ENCODE results near the gene E2F2.

GRCh38 chr1:23527900-23528249 is 3.2 kb downstream of the E2F2 start:
- TF ChIP-seq JUNB (IDR thresholded peaks at IDR 0.05; ENCODE audit: unreplicated experiment) (no peak), EZH2 (IDR thresholded peaks at IDR 0.05; ENCODE audit: low read depth, unreplicated experiment) (no peak), EZH2phosphoT487 (IDR thresholded peaks at IDR 0.05; ENCODE audit: unreplicated experiment) (no peak), POLR2AphosphoS5 (IDR thresholded peaks at IDR 0.05; ENCODE audit: low read depth) (no peak), ZNF114 (CRISPR knock-in tag; IDR thresholded peaks at IDR 0.05) (no peak), CREB1 (CRISPR knock-in tag; IDR thresholded peaks at IDR 0.05; ENCODE audit: low read depth) (no peak), STAT1 (IDR thresholded peaks at IDR 0.05; ENCODE audit: unreplicated experiment) (no peak), ZNF331 (CRISPR knock-in tag; IDR thresholded peaks at IDR 0.05; ENCODE audit: low read depth) (no peak), NANOG (IDR thresholded peaks at IDR 0.05; ENCODE audit: borderline replicate concordance) (no peak)
- TF ChIP-seq, protein P1, sequence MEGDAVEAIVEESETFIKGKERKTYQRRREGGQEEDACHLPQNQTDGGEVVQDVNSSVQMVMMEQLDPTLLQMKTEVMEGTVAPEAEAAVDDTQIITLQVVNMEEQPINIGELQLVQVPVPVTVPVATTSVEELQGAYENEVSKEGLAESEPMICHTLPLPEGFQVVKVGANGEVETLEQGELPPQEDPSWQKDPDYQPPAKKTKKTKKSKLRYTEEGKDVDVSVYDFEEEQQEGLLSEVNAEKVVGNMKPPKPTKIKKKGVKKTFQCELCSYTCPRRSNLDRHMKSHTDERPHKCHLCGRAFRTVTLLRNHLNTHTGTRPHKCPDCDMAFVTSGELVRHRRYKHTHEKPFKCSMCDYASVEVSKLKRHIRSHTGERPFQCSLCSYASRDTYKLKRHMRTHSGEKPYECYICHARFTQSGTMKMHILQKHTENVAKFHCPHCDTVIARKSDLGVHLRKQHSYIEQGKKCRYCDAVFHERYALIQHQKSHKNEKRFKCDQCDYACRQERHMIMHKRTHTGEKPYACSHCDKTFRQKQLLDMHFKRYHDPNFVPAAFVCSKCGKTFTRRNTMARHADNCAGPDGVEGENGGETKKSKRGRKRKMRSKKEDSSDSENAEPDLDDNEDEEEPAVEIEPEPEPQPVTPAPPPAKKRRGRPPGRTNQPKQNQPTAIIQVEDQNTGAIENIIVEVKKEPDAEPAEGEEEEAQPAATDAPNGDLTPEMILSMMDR (conservative IDR thresholded peaks at IDR 0.05; ENCODE audit: low read depth in 2 of 2): peak; percentile 26 to 42
- TF ChIP-seq, protein P2, sequence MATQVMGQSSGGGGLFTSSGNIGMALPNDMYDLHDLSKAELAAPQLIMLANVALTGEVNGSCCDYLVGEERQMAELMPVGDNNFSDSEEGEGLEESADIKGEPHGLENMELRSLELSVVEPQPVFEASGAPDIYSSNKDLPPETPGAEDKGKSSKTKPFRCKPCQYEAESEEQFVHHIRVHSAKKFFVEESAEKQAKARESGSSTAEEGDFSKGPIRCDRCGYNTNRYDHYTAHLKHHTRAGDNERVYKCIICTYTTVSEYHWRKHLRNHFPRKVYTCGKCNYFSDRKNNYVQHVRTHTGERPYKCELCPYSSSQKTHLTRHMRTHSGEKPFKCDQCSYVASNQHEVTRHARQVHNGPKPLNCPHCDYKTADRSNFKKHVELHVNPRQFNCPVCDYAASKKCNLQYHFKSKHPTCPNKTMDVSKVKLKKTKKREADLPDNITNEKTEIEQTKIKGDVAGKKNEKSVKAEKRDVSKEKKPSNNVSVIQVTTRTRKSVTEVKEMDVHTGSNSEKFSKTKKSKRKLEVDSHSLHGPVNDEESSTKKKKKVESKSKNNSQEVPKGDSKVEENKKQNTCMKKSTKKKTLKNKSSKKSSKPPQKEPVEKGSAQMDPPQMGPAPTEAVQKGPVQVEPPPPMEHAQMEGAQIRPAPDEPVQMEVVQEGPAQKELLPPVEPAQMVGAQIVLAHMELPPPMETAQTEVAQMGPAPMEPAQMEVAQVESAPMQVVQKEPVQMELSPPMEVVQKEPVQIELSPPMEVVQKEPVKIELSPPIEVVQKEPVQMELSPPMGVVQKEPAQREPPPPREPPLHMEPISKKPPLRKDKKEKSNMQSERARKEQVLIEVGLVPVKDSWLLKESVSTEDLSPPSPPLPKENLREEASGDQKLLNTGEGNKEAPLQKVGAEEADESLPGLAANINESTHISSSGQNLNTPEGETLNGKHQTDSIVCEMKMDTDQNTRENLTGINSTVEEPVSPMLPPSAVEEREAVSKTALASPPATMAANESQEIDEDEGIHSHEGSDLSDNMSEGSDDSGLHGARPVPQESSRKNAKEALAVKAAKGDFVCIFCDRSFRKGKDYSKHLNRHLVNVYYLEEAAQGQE (IDR thresholded peaks at IDR 0.05; ENCODE audit: unreplicated experiment): no peak
- TF ChIP-seq, protein P3, sequence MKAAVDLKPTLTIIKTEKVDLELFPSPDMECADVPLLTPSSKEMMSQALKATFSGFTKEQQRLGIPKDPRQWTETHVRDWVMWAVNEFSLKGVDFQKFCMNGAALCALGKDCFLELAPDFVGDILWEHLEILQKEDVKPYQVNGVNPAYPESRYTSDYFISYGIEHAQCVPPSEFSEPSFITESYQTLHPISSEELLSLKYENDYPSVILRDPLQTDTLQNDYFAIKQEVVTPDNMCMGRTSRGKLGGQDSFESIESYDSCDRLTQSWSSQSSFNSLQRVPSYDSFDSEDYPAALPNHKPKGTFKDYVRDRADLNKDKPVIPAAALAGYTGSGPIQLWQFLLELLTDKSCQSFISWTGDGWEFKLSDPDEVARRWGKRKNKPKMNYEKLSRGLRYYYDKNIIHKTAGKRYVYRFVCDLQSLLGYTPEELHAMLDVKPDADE (IDR thresholded peaks at IDR 0.05): no peak
- TF ChIP-seq, protein P4, sequence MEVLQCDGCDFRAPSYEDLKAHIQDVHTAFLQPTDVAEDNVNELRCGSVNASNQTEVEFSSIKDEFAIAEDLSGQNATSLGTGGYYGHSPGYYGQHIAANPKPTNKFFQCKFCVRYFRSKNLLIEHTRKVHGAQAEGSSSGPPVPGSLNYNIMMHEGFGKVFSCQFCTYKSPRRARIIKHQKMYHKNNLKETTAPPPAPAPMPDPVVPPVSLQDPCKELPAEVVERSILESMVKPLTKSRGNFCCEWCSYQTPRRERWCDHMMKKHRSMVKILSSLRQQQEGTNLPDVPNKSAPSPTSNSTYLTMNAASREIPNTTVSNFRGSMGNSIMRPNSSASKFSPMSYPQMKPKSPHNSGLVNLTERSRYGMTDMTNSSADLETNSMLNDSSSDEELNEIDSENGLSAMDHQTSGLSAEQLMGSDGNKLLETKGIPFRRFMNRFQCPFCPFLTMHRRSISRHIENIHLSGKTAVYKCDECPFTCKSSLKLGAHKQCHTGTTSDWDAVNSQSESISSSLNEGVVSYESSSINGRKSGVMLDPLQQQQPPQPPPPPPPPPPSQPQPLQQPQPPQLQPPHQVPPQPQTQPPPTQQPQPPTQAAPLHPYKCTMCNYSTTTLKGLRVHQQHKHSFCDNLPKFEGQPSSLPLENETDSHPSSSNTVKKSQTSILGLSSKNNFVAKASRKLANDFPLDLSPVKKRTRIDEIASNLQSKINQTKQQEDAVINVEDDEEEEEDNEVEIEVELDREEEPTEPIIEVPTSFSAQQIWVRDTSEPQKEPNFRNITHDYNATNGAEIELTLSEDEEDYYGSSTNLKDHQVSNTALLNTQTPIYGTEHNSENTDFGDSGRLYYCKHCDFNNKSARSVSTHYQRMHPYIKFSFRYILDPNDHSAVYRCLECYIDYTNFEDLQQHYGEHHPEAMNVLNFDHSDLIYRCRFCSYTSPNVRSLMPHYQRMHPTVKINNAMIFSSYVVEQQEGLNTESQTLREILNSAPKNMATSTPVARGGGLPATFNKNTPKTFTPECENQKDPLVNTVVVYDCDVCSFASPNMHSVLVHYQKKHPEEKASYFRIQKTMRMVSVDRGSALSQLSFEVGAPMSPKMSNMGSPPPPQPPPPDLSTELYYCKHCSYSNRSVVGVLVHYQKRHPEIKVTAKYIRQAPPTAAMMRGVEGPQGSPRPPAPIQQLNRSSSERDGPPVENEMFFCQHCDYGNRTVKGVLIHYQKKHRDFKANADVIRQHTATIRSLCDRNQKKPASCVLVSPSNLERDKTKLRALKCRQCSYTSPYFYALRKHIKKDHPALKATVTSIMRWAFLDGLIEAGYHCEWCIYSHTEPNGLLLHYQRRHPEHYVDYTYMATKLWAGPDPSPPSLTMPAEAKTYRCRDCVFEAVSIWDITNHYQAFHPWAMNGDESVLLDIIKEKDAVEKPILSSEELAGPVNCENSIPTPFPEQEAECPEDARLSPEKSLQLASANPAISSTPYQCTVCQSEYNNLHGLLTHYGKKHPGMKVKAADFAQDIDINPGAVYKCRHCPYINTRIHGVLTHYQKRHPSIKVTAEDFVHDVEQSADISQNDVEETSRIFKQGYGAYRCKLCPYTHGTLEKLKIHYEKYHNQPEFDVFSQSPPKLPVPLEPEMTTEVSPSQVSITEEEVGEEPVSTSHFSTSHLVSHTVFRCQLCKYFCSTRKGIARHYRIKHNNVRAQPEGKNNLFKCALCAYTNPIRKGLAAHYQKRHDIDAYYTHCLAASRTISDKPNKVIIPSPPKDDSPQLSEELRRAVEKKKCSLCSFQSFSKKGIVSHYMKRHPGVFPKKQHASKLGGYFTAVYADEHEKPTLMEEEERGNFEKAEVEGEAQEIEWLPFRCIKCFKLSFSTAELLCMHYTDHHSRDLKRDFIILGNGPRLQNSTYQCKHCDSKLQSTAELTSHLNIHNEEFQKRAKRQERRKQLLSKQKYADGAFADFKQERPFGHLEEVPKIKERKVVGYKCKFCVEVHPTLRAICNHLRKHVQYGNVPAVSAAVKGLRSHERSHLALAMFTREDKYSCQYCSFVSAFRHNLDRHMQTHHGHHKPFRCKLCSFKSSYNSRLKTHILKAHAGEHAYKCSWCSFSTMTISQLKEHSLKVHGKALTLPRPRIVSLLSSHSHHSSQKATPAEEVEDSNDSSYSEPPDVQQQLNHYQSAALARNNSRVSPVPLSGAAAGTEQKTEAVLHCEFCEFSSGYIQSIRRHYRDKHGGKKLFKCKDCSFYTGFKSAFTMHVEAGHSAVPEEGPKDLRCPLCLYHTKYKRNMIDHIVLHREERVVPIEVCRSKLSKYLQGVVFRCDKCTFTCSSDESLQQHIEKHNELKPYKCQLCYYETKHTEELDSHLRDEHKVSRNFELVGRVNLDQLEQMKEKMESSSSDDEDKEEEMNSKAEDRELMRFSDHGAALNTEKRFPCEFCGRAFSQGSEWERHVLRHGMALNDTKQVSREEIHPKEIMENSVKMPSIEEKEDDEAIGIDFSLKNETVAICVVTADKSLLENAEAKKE (CRISPR knock-in tag; IDR thresholded peaks at IDR 0.05): no peak

Measured in GM23338 (cell line).